GM12891 (cell line): Measurements from ENCODE around the gene ZSWIM3.

Experiments used
- POLR2A ChIP-seq: IDR thresholded peaks from 2 replicates; pipeline ENCODE4 v1.6.1; 2011; ENCODE audit warnings: low read depth, low read length, control low read depth
- POLR2AphosphoS5 ChIP-seq: IDR thresholded peaks from 2 replicates; pipeline ENCODE4 v1.6.1; 2011; ENCODE audit warnings: low read depth, low read length, control low read depth

DNA sequence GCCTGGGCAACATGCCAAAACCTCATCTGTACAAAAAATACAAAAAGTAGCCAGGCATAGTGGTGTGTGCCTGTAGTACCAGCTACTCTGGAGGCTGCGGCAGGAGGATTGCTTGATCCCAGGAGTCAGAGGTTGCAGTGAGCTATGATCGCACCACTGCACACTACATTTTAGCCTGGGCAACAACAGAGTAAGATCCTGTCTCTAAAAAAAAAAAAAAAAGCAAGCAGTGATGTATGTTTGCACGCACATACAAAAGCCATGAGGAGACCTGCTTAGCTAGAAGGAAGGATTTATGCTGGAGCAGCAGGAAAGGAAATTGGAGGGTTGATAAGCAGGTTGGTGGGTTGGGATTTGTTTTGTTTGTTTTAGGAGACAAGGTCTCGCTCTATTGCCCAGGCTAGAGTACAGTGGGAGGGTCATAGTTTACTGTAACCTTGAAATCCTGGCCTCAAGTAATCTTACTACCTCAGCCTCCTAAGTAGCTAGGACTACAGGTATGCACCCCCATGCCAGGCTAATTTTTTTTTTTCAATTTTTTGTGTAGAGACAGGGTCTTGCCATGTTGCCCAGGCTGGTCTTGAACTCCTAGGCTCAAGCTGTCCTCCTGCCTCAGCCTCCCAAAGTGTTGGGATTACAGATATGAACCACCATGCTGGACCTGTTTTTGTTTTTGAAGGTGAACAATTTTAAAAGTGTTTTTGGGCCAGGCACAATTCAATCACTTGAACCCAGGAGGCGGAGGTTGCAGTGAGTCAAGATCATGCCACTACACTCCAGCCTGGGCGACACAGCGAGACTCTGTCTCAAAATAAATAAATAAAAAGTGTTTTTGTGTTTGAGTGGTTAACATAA lies 4.0 kb downstream of the ZSWIM3 start:
- TF ChIP-seq POLR2A = no peak
- no peak for TF ChIP-seq POLR2AphosphoS5
